ENCODE results near the gene SH3YL1.
A peak's percentile ranks its signal among the peaks of the same experiment; 100 is the strongest.

SH3YL1 gene

GRCh38 chr2:216068-216467, 47.8 kb downstream of the SH3YL1 start:
- no peak for DNase-seq

GRCh38 chr2:213932-214693, 49.7 kb downstream of the SH3YL1 start:
- DNase-seq = no peak

GRCh38 chr2:211486-212184, 52.2 kb downstream of the SH3YL1 start:
- no peak for DNase-seq

- DNase-seq = no peak
These were observed 53.2 kb downstream of the SH3YL1 start for GRCh38 chr2:210660-211059.

- no peak for DNase-seq
These were observed 54.4 kb downstream of the SH3YL1 start for GRCh38 chr2:209470-209869.

- no peak for DNase-seq
These were observed 55.5 kb downstream of the SH3YL1 start for GRCh38 chr2:208335-208734.

GRCh38 chr2:203984-204383, 59.8 kb downstream of the SH3YL1 start:
- no peak for DNase-seq

GRCh38 chr2:203401-203800, 60.4 kb downstream of the SH3YL1 start:
- no peak for DNase-seq

- DNase-seq = no peak
These were observed 60.9 kb downstream of the SH3YL1 start for GRCh38 chr2:202945-203344.

- no peak for DNase-seq
These were observed 62.0 kb downstream of the SH3YL1 start for GRCh38 chr2:201648-202433.

- DNase-seq = no peak
These were observed 64.5 kb downstream of the SH3YL1 start for GRCh38 chr2:199041-199966.

GRCh38 chr2:196406-196805, 67.4 kb downstream of the SH3YL1 start:
- DNase-seq = no peak

GRCh38 chr2:195932-196331, 67.9 kb downstream of the SH3YL1 start:
- no peak for DNase-seq

GRCh38 chr2:193141-193671, 70.6 kb downstream of the SH3YL1 start:
- DNase-seq = no peak

- no peak for DNase-seq
These were observed 72.3 kb downstream of the SH3YL1 start for GRCh38 chr2:191311-192190.

- DNase-seq = no peak
These were observed 76.0 kb downstream of the SH3YL1 start for GRCh38 chr2:187825-188224.

GRCh38 chr2:185221-185620, 78.6 kb downstream of the SH3YL1 start:
- no peak for DNase-seq

GRCh38 chr2:184695-185094, 79.1 kb downstream of the SH3YL1 start:
- DNase-seq = no peak

- no peak for DNase-seq
These were observed 81.2 kb downstream of the SH3YL1 start for GRCh38 chr2:182509-183122.

- DNase-seq = peak in 1 of 3 donors; percentile 9
These were observed 83.5 kb downstream of the SH3YL1 start for GRCh38 chr2:180311-180710.

- DNase-seq = no peak
These were observed 83.9 kb downstream of the SH3YL1 start for GRCh38 chr2:179886-180285.
